Activated CD8-positive, alpha-beta memory T cell treated with anti-CD3 and anti-CD28 coated beads for 1 hour (primary cell): ENCODE data around the gene MCIDAS.

ENCODE experiments used
- DNase-seq, 2 donors: peaks; one replicate each; pipeline ENCODE4 v3.0.0-alpha.2; 2020; ENCODE audit warnings: low read depth in 1 of 2; ENCODE audit errors: extremely low read depth in 1 of 2

Gene MCIDAS

GRCh38 chr5:55222985-55223811 lies 3.9 kb downstream of the MCIDAS start:
- no peak for DNase-seq

DNA sequence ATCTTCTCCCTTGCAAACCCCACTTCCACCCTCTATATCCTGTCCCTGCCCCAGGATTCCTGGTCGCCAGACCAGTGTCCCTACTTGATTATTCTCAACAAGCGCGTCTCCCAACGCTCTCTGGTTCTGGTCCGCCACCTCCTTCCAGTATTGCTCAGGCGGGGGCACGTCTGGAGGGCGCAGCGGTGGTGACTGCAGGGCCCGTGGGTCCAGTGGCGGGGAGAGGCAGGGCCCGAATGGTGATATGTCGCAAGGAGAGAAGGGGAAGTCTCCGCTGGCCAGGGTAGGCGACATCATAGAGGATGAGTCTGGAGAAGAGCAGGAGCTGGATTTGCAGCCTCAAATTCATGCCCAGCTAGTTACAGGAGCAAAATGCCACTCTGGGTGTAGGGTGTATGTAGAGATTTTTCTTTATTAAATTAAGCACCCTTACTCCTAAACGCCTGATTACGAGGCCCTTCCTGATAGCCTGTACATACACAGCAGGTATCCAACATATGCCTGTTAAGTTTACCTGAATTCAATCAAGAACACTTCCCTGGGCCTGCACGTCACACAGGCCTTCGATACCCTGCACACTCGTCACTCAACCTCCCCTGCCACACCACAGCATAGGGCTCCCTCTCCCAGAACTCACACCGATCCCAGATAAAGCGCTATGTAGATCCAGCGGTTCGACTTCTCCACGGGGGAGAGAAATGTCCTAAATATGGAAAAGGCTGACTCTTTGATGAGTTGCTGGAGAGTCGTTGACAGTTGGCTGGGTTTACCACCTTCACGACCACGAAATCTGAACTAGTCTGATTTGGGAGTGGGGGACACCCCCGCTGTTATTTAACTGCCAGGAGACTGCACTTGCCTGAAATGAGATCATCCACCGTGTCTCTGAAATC lies 4.8 kb downstream of the MCIDAS start:
- no peak for DNase-seq

DNA sequence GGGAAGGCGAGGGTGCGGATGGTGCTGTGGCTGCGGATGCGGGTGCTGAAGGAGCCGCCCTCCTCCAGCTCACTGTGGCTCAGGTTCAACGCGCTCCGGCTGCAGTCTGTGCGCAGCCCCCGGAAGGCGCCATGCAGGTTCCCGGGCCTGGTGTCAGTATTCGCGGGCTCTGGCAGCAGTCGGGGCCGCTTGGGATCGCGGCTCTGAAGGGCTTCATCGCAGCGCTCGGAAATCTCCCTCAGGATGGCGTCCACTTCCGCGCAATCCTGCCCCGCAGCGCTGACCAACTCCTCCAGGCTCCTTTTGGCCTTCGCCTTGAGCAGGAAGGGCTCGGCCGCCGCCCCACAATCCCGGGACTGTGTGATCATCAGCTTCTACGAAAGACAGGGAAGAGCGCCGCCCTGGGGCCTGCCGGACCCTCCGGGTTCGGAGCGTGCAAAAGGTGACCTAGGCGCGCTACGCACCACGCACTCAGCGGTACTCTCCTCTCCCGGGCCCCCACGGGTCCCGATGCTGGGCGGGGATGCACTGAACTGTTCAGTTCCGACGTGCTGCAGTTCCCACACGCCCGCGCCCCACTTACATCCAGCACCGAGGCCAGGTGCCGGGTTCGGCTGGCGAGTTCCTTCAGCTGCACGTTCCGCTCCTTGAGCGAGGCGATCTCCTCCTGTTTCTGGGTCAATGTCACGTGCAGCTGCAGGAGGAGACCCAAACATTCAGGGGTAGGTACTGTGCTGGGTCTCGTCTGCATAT lies 6.5 kb downstream of the MCIDAS start:
- no peak for DNase-seq

DNA sequence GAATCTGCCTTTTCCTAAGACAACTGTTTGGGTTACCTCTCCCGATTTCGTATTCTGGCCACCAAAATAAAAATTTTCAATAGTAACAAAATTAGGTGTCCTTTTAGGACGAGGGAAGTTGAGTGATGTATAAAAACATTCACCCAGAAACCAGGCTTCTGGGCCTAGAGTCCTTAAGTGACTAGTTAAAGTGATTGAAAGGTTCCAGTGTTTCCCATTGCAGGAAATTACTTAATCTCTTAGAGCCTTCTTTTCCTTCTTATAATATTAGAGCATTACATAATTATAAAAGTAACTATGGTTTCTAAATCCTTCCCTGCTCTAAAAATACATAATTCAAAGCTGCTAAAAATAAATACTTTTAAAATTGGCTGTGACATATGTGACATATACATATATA lies 7.3 kb downstream of the MCIDAS start:
- DNase-seq = no peak

GRCh38 chr5:55218967-55219366 lies 8.1 kb downstream of the MCIDAS start:
- no peak for DNase-seq

- no peak for DNase-seq
Measured at GRCh38 chr5:55211184-55211874, 15.8 kb downstream of the MCIDAS start.

DNA sequence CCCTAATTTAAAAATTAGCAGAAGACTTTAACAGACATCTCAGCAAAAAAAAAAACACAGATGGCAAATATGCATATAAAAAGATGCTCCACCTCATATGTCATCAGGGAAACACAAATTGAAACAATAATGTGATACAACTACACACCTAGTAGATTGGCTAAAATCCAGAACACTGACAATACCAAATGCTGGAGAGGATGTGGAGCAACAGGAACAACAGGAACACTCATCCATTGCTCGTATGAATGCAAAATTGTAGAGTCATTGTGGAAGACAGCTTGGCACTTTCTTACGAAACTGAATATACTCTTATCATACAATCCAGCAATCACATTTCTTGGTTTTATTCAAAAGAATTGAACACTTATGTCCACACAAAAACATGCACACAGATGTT lies 22.1 kb downstream of the MCIDAS start:
- no peak for DNase-seq

DNA sequence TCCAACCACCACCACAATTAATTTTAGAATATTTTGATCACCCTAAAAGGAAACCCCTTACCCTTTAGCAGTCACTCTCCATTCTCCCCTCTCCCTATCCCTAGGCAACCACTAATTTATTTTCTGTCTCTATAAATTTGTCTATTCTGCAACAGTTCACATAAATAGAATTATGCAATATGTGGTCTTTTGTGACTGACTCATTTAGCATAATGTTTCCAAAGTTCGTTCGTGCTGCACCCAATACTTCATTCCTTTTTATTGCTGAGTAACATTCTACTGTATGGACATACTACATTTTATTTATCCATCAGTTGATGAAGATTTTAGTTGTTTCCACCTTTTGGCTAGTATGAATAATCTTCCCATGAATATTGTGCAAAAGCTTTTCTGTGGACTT lies 36.0 kb downstream of the MCIDAS start:
- DNase-seq = no peak

DNA sequence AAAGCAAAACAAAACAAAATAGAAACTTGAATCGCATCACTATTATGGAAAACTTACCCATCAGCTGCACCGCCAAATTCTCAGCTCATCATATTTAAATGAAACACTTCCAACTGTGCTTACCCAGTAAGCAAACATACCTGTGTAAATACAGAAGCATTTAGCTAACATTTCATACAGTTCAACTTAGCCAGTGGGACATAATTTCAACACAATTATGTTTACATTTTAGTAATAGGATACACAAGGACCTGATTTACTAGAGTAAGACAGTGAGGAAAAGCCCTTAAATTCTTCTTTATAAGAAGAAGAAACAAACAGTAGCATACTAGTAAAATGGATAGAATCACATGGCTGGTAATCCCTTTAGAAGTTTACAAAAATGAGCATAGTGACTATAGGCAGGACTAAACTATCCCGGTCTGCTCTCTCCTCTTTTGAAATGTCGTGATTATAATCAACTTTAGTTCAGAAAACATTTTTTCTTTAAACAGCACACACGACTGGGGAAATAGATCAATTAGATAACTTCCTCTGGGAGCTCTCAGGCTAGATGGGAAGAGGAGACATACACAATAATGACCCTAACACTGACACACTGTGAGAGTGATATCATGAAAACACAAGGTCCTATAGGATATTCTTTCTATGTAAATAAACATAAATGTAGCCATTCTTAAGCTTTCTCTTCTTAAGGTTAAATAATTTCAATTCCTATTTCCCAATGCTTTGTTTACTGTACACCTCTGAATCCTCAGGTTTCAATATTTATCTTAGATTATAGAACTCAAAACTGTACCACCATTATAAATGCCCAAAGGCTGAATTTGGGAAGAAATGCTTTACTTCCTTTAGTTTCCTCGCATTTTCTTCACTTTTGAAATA lies 38.2 kb downstream of the MCIDAS start:
- no peak for DNase-seq

DNA sequence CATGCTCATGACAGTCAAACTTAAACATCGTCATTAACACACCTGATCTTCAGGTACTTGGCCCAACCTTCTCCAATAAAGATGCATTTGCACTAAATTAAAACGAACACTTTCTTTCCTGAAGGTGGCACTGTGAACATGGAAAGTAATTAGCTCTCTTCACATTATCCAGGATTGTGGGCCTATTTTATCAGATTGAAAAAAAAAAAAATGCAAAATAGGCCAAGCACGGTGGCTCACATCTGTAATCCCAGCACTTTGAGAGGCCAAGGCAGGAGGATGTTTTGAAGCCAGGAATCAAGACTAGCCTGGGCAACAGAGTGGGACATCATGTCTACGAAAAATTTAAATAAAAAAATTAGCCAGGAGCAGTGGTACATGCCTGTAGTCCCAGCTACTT lies 39.7 kb downstream of the MCIDAS start:
- no peak for DNase-seq

DNA sequence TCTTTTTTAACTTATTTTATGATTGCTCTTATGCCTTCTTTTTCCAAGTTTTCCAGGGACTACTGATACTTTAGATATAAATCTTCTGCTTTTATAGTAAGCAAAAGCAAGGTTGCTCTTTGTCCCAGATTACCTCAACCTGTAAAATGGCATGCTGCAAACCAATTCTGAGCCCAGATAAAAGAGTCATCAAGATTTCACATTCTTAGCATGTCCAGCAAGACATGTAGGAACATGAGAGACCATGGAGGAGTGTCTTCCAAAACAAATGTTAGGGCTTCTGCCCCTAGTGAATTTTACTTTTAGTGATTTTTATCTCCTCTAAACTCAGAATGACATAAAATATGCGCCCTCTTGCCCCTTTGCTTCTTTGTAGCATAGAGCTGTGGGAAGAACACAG lies 47.1 kb downstream of the MCIDAS start:
- DNase-seq = no peak

DNA sequence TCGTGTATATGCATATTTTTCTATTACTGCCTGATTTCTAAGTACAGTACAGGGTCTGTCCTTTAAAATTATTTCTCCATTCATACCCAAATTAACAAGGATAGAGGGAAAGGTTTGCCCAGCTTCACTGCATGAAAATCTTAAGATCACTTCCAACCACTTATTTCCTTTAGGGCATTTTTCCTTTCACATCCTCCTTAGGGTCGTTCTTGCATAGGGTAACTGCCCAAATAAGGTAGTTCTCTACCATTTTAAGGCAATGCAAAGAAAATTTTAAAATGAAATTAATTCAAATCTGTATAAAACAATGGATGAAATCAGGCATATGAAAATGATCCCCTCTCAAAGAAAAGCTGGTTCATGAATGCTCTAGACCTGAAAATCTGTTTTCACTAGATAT lies 50.0 kb downstream of the MCIDAS start:
- no peak for DNase-seq

- DNase-seq = no peak
Measured at GRCh38 chr5:55176176-55176818, 50.8 kb downstream of the MCIDAS start.

DNA sequence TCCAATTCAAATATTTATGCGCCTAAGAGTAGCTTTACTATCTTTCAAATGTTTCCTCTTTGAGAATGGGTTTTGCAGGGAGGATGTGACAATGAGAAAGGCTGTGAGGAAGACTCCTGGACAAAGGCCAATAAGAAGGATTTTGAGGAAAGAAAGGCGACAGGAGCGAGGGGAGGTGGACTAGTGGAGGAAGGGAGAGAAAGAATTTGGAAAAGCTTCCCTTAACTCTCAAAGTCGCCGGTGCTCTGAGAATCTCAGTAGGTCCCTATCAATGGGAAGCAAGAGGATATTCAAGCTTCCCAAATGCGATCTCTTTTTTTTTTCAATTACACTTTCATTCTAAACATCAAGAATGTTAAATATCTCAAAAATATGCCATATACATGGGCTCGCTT lies 51.3 kb downstream of the MCIDAS start:
- no peak for DNase-seq

DNA sequence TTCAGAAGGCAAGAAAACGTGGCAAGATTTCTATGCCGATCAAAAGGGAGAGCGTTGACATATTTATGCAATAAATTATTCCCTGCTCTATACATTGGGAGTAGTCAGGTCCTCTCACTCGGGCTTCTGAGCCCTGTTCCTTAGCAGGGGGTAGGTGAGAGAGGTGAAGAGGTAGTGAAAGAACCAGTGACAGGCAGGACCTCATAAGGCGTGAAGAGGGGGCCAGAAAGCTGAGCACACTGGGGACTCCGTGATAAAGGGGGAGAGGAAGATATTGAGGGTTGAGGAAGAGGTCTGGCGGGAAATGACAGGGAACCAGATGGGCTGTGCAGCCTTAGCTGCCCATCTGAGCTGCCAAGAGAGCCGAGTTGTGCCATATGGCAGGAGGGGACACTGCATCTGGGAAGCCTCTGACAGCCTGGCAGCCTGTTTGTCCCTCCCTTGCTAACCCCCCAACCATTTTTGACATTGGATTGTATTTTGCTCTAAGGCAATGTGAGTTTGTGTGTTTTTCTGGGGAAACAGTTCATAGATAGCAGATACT lies 53.4 kb downstream of the MCIDAS start:
- DNase-seq = no peak

DNA sequence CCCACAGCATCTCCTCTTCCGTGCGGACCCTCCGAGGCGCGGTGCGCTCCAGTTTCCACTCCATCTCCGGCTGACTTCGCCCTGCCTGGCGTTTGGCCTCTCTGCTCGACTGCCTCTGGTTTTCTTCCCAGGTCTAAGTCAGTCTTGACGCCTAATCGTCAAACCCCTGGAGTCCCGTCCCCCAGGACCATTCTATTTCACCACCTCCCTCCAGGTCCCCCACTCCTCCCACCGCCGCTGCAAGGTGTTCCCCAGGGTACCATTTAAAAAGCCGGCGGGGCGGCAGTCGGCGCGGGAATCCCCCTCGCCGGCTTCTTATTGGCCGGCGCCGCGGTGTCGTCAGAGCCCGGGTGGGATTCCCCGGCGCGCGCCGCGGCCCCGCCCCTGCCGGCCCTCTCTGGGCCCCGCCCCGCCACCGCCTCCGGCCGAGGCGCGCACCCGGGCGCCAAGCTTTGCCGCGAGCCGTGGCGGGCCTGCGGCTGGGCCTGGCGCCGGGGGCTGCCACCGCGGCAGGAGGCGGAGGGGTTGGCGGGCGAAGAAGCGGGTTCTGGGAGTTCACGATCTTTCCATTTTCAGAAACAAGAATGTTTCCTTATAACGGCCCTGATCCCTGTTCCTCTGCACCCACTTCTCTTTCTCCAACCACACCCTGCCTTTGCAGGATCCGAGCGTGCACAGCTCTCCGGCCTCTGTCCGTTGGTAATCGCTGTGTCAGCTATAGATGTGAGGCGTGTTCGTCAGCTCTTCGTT lies 54.0 kb downstream of the MCIDAS start, which contains the start of gene CDC20B:
Gene CDC20B, minus strand, starts transcription at position 241 of the 750 bp plus-strand sequence. Its CDS starts 177 bp downstream, at position 64.
- peak in 1 of 2 donors; percentile 62 for DNase-seq

DNA sequence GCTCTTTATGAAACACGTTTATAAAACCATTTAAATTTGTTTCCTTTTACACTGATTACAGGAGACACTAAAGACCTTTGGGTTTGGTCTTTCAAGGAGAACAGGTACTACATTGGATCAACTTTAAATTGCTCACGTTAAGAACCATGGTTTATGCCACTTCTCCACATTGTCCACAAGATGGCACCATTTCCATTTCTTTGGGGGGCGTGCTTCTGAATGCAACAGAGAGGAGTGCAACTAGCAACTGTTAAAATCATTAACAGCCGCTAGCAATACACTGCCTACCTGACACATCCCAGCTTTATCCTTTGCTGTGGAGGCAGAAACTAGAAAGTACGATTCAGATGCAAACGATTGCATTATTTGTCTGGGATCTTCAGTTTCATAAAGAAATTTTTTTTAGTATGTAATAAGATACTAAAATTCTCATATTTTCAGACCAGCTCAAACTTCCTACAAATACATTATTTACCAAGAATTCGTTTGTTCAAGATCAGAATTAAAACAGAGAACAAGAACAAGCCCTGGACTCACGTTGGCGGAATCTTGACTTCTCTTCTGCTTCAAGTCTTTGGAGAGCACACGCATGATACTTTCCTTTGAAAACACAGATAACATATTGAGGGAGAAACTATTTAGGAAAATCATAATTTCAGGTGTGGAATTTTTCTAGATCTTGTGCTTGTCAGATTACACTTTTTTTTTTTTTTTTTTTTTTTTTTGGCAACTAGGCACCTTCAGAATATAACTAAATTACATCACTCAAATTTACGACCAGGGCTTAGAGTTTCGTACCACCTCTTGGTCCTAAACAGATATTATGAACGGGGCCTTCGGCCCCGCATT lies 54.8 kb downstream of the MCIDAS start:
- DNase-seq = peak in 1 of 2 donors; percentile 25
